22Rv1 (cell line): ENCODE data around the gene KLHL17.

Source experiments
- ZFX ChIP-seq: fragments of 450-650 bp; IDR thresholded peaks from 2 replicates; pipeline ENCODE4 v1.6.1; 2017; ENCODE audit warnings: antibody characterized with exemption, borderline replicate concordance
- TF ChIP-seq, protein P1 (sequence below): fragments of 450-650 bp; IDR thresholded peaks from 2 replicates; pipeline ENCODE4 v1.5.1; 2017; ENCODE audit warnings: mild to moderate bottlenecking

DNA sequence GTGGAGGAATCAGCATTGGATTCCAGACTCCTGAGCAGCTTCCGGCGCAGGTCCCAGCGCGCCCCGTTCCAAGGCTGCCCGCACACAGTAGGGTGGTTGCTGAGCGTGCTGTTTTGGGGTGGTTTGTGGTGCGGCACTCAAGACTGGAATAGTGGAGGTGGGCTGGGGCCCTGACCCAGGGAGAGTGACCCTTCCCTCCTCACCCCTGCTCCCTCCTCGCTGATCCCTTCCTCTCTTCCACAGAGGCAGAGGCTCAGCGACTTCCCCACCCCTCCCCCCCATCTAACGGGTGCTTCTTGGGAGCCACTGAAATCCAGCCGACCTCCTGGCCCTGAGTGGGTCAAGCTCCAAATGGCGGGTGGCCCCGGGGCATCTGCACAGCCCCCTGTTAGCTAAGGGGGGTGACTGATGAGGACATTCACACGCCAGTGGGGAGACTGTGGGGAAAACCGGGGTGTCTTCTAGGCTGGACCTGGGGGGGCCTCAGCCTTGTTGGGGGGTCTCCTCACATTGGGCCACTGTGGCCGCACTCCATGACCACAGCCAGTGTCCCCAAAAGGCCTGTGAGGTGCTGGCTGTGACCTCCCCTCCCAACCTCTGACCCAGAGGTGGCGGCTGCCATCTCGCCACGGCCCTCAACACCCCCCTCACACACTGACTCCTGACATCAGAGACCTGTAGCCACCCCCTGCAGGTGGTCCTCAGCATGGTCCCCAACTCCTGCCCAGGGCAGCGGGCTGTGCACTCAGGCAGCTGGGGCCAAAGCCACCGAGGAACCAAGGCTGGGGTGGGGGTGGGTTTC, 43.4 kb downstream of the KLHL17 start:
- TF ChIP-seq, protein P1, sequence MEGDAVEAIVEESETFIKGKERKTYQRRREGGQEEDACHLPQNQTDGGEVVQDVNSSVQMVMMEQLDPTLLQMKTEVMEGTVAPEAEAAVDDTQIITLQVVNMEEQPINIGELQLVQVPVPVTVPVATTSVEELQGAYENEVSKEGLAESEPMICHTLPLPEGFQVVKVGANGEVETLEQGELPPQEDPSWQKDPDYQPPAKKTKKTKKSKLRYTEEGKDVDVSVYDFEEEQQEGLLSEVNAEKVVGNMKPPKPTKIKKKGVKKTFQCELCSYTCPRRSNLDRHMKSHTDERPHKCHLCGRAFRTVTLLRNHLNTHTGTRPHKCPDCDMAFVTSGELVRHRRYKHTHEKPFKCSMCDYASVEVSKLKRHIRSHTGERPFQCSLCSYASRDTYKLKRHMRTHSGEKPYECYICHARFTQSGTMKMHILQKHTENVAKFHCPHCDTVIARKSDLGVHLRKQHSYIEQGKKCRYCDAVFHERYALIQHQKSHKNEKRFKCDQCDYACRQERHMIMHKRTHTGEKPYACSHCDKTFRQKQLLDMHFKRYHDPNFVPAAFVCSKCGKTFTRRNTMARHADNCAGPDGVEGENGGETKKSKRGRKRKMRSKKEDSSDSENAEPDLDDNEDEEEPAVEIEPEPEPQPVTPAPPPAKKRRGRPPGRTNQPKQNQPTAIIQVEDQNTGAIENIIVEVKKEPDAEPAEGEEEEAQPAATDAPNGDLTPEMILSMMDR = no peak
- no peak for TF ChIP-seq ZFX
